Fibroblast of skin of left biceps (primary cell): ENCODE results near the gene HYAL4.
"Not testable (repeated sequence)": the region's sequence is repeated elsewhere in the genome, so short reads cannot be mapped to it uniquely, and the experiment has no call there.

Source experiments
- DNase-seq, 2 experiments: peaks; one replicate each; pipeline ENCODE4 v3.0.0-alpha.2; 2013; ENCODE audit warnings: low read depth in 2 of 2

The HYAL4 gene, protein sequence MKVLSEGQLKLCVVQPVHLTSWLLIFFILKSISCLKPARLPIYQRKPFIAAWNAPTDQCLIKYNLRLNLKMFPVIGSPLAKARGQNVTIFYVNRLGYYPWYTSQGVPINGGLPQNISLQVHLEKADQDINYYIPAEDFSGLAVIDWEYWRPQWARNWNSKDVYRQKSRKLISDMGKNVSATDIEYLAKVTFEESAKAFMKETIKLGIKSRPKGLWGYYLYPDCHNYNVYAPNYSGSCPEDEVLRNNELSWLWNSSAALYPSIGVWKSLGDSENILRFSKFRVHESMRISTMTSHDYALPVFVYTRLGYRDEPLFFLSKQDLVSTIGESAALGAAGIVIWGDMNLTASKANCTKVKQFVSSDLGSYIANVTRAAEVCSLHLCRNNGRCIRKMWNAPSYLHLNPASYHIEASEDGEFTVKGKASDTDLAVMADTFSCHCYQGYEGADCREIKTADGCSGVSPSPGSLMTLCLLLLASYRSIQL

DNA sequence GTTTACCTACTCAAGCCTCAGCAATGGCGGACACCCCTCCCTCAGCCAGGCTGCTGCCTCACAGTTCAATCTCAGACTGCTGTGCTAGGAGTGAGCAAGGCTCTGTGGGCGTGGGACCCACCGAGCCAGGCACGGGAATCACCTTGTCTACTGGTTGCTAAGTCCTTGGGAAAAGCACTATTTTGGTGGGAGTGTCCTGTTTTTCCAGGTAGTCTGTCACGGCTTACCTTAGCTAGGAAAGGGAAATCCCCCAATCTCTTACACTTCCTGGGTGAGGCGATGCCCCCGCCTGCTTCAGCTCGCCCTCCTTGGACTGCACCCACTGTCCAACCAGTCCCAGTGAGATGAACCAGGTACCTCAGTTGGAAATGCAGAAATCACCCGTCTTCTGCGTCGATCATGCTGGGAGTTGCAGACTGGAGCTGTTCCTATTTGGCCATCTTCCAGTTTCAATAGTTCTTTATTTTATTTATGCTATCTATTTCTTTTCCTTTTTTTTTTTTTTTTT is at the start of gene HYAL4:
Gene HYAL4, plus strand, starts transcription at position 458 of the 508 bp plus-strand sequence. CDS start 23,105 bp downstream, outside the sequence.
- no peak for DNase-seq

DNA sequence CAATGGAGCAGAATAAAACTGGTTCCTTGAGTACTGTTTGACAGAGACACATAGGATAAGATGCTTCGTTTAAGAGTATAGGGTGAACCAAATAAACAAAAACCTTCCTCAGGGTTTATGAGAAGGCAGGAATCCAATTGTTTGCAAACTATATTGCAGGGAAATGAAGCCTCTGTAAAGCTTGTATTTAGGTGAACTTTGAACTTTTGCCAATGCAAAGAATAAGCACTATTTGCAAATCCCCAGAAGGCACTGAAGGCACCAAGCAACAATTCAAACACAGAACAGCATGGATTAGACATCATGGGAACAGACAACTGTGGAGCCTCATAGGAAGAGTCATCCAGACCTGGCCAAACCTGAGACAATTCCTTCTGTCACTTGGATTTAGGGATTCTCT is 49.1 kb upstream of the HYAL4 start:
- DNase-seq, result no peak

DNA sequence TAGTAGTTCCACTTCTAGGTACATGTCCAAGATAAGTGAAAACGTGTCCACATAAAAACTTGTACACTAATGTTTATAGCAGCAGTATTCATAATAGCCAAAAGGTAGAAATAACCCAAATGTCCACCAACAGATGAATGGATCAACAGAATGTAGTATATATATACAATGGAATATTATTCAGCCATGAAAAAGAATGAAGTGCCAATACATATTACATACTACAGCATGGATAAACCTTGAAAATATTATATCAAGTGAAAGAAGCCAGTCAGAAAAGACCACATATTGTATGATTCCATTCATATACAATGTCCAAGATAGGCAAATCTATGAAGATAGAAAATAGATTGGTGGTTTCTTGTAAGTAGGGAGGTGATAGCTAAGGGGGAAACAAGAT is 48.4 kb upstream of the HYAL4 start:
- DNase-seq, result no peak

- peak; percentile 5 to 9 for DNase-seq
Observed at GRCh38 chr7:123797673-123798531, 47.1 kb upstream of the HYAL4 start.

DNA sequence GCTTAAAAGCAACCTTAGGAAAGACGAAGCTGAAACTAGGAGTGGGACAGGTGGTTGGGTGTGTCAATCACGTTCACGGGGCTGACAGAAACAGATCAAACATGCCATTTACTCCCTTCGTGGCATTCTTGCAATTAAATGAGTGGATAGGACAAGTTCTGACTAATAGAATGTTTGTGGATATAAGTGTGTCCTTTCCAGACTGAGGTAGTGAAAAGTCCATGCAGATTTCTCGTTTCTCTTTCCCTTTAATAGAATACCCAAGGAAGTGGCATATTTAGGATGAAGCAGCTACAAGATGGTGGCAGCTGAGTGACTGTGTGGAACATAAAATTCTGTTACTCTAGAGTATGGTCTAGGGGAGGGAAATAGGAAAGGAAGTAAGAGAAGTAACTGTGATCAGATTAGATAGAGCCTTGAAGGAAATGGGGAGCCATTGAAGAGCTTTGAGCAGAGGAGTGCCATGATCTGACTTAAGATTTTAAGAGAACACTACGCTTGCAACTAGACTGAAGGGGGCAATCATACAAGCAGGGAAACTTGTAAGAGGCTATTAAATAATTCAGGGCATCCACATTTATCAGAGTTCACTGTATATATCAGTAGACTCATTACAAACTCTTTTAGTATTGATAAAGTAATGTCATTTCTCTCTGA is 46.3 kb upstream of the HYAL4 start:
- no peak for DNase-seq

DNA sequence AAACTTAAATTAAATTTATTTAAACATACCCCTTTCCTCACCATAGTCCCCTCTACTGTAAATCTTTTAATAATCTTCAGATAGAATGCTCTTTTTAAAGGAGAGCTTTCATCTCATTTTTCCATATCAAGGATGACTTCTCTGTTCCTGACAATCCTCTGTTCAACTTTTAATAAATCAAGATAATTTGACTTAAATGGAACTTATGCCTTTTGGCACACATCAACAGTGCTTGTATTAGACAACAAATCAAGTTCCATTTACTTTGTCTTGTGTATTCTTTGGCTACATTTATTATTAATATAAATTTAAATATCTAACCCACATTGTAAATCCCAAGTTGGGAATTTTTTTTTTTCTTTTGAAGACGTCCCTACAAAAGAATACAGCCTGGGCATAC is 42.7 kb upstream of the HYAL4 start:
- DNase-seq, result no peak

GRCh38 chr7:123805287-123805686 is 39.7 kb upstream of the HYAL4 start:
- DNase-seq, result no peak

DNA sequence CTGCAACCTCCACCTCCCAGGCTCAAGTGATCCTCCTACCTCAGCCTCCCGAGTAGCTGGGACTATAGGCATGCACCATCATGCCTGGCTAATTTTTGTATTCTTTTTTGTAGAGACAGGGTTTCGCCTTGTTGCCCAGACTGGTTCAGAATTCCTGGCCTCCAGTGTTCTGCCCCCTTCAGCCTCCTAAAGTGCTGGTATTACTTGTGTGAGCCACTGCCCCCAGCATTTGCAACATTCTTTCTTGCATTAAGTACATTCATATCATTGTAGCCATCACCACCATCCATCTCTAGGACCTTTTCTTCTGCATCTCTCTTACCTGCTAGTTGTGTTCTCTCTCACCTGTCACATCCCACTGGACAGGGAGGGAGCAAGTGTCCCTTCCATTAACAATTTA is 35.5 kb upstream of the HYAL4 start:
- no peak for DNase-seq

DNA sequence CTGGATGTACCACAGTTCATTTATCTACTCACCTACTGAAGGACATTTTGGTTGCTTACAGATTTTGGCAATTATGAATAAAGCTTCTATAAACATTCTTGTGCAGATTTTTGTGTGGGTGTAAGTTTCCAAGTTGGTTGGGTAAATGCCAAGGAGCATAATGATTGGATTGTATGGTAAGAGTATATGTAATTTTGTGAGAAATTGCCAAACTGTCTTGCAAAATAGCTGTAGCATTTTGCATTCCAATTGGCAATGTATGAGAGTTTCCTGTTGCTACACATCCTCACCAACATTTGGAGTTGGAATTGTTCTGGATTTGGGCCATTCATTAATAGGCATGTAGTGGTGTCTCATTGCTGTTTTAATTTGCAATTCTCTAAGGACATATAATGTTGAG is 33.9 kb upstream of the HYAL4 start:
- DNase-seq, result no peak

DNA sequence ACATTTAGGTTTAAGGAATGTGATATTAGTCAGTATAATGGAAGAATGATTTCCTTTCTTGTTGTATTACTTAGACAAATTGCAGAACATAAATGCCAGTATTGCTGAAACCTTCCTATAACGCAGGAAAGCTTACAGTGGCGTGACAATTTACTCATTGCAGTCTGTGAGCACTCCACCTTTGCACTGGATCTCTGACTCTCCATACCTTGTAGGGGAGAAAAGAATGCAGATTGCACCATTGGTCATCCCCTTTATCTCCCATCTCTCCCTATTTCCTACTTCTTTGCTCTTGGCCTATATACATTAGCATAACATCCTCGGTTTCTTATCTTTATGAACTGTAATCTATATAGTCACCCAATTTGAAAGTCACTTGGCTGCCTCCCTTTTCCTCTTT is 28.1 kb upstream of the HYAL4 start:
- no peak for DNase-seq

DNA sequence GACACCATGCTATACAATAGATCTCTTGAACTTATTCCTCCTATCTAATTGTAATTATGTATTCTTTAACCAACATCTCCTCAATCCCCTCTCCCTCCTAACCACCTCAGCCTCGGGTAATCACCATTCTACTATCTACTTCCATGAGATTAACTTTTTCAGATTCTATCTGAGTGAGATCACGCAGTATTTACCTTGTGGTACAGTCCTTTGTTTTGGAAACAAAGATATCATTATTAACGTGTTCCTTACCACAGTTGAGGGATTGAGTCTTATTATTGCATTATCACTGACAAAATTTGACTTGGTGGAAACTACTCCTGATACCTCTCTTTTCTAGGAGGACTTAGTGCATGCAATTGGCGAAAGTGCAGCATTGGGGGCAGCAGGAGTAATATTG is 26.0 kb upstream of the HYAL4 start:
- no peak for DNase-seq

- not testable (repeated sequence) for DNase-seq
Observed at GRCh38 chr7:123819795-123820194, 25.2 kb upstream of the HYAL4 start.

GRCh38 chr7:123820864-123821263 is 24.1 kb upstream of the HYAL4 start:
- no peak for DNase-seq

GRCh38 chr7:123821320-123821719 is 23.6 kb upstream of the HYAL4 start:
- no peak for DNase-seq

DNA sequence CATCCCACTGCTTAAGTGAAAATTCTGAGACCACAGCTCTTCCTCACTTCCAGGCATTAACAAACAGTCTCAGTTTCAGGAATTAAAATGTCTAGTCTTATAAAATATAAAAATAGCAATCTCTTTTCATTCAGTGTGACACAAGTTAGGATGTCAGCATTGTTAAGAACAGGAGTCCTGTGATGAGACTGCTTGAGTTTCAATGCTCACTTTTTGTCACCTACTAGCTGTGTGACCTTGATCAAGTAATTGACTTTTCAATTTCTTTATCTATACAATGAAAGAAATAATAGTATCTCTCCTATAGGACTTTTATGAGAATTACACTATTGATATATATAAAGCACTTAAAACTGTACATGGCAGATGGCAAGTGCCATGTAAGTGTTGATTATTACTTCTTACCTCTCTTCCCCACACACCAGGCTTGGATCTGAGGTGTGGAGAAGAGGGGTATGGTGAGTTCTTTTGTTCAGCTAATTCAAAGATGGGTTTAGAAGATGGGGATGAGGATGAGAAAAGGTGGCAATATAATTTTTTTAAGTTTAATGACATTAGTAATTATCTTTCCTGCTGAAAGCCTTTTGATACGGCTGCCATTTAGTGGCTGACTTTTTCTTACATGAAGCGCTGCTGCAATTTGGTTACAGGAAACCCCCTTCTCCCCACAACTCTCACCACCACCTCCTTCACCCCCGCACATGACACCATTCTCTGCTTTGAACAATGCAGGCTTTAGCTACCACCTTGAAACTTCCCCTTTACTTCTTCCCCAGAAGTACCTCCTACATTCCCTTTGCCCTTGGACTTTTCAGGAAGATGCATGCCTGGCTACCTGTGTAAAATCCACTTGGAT is 20.8 kb upstream of the HYAL4 start:
- DNase-seq, result no peak

- DNase-seq, result no peak
Observed at GRCh38 chr7:123824754-123825067, 20.3 kb upstream of the HYAL4 start.

DNA sequence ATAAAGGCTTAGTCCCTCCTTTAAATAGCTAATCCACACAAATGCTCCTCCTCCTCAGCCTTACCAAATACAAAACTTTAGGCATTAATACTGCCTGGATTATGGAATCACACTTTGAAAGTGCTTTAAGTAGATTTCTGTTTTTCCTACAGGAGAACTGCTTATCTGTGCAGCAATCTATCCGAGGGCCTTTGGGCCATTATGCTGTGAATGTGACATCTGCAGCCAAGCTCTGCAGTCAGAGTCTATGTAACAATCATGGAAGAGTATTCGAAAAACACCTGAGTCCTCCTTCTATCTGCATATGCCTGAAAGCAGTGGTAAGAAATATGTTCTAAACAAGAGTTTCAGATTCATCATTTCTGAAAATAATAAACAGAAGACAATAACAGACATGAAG is 16.2 kb upstream of the HYAL4 start:
- DNase-seq, result no peak

GRCh38 chr7:123836656-123837055 is 8.3 kb upstream of the HYAL4 start:
- no peak for DNase-seq

DNA sequence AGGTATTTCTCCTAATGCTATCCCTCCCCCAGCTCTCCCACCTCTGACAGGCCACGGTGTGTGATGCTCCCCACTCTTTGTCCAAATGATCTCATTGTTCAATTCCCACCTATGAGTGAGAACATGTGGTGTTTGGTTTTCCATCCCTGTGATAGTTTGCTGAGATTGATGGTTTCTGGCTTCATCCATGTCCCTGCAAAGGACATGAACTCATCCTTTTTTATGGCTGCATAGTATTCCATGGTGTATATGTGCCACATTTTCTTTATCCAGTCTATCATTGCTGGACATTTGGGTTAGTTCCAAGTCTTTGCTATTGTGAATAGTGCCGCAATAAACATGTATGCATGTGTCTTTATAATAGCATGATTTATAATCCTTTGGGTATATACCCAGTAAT is 5.9 kb upstream of the HYAL4 start:
- not testable (repeated sequence) for DNase-seq

DNA sequence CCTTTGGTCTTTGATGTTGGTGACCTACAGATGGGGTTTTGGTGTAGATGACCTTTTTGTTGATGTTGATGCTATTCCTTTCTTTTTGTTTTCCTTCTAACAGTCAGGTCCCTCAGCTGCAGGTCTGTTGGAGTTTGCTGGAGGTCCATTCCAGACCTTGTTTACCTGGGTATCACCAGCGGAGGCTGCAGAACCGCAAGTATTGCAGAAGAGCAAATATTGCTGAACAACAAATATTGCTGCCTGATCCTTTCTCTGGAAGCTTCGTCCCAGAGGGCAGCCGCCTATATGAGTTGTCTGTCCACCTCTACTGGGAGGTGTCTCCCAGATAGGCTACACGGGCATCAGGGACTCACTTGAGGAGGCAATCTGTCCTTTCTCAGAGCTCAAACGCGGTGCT is 827 bp upstream of the HYAL4 start:
- DNase-seq, result not testable (repeated sequence)

GRCh38 chr7:123845823-123846216 is 851 bp downstream of the HYAL4 start:
- DNase-seq, result no peak
